ENCODE results near the gene SMARCAD1. TPM values are rescaled to one million over a fixed set of nuclear protein-coding genes. Genes with fewer than 3 reads are reported as not detected.
"Not testable (repeated sequence)": the region's sequence is repeated elsewhere in the genome, so short reads cannot be mapped to it uniquely, and the experiment has no call there.

Gene SMARCAD1
- total and polyA plus RNA-seq, 8 donors: 4.9 to 53.2 (median 12.7) TPM

- Histone ChIP-seq H3K9me3 (no peaks in the 10 kb centered on the region), H3K27ac (no peak overlapping the region), H3K4me1 (peaks cover 0 to 18% (median 6%) of the 10 kb centered on the region in 4 donors), H3K36me3 (no peaks in the 10 kb centered on the region), H3K27me3 (no peaks in the 10 kb centered on the region), H3K4me3 (no peak overlapping the region)
- intact Hi-C loops (cut with DNase I; ENCODE audit: low total_unique reads): no loop called here
- no peak for DNase-seq
- no peak for TF ChIP-seq POLR2AphosphoS5 (IDR thresholded peaks at IDR 0.05)
- TF ChIP-seq POLR2A (IDR thresholded peaks at IDR 0.05): no peak
- no peak for TF ChIP-seq CTCF (IDR thresholded peaks at IDR 0.05)
- TF ChIP-seq EP300 (IDR thresholded peaks at IDR 0.05): no peak
- WGBS, 5 donors: 64 to 77% (median 67%) methylated on average over 3 of the region's 3 CpGs
These were observed 99.0 kb downstream of the SMARCAD1 start for GRCh38 chr4:94306713-94307112.

- Histone ChIP-seq H3K4me3 (no peak overlapping the region), H3K4me1 (peaks cover 0 to 18% (median 6%) of the 10 kb centered on the region in 4 donors), H3K36me3 (no peaks in the 10 kb centered on the region), H3K27me3 (no peaks in the 10 kb centered on the region), H3K27ac (no peak overlapping the region), H3K9me3 (no peaks in the 10 kb centered on the region)
- 85 to 95% (median 93%) methylated on average over 4 of the region's 4 CpGs for WGBS, 5 donors
- DNase-seq: no peak
- TF ChIP-seq CTCF (IDR thresholded peaks at IDR 0.05): no peak
- TF ChIP-seq POLR2A (IDR thresholded peaks at IDR 0.05): no peak
- no peak for TF ChIP-seq POLR2AphosphoS5 (IDR thresholded peaks at IDR 0.05)
- TF ChIP-seq EP300 (IDR thresholded peaks at IDR 0.05): no peak
- intact Hi-C loops (cut with DNase I; ENCODE audit: low total_unique reads): no loop called here
These were observed 99.7 kb downstream of the SMARCAD1 start for GRCh38 chr4:94307231-94307871.

GRCh38 chr4:94319927-94320326 lies 112.3 kb downstream of the SMARCAD1 start:
- DNase-seq; H3K36me3 ChIP-seq; intact Hi-C loops (cut with DNase I; ENCODE audit: low total_unique reads): not testable (repeated sequence)

GRCh38 chr4:94325835-94326234 lies 118.2 kb downstream of the SMARCAD1 start:
- 92 to 100% (median 93%) methylated on average over 1 of the region's 1 CpG for WGBS, 5 donors
- TF ChIP-seq POLR2AphosphoS5 (IDR thresholded peaks at IDR 0.05) (no peak), POLR2A (IDR thresholded peaks at IDR 0.05) (no peak), CTCF (IDR thresholded peaks at IDR 0.05) (no peak), EP300 (IDR thresholded peaks at IDR 0.05) (no peak)
- no peak for DNase-seq
- peaks cover 7 to 40% (median 28%) of the 10 kb centered on the region in 4 donors for H3K9me3 ChIP-seq
- H3K4me3 ChIP-seq: no peak overlapping the region
- no peaks in the 10 kb centered on the region for H3K4me1 ChIP-seq
- no peak overlapping the region for H3K27ac ChIP-seq
- no peaks in the 10 kb centered on the region for H3K36me3 ChIP-seq
- H3K27me3 ChIP-seq: no peaks in the 10 kb centered on the region
- intact Hi-C loops (cut with DNase I; ENCODE audit: low total_unique reads): no loop called here

More at GRCh38 chr4:94319927-94320326, 112.3 kb downstream of the SMARCAD1 start:
- H3K9me3 ChIP-seq: peaks cover 0 to 12% (median 10%) of the 10 kb centered on the region in 4 donors
- not testable (repeated sequence) for H3K27ac ChIP-seq, H3K27me3 ChIP-seq, H3K4me1 ChIP-seq, H3K4me3 ChIP-seq

- no peak for DNase-seq
- H3K9me3 ChIP-seq: peaks cover 7 to 30% (median 23%) of the 10 kb centered on the region in 4 donors
- 31 to 65% (median 57%) methylated on average over 1 of the region's 1 CpG for WGBS, 5 donors
- H3K36me3 ChIP-seq: no peaks in the 10 kb centered on the region
- H3K27me3 ChIP-seq: no peaks in the 10 kb centered on the region
- H3K27ac ChIP-seq: no peak overlapping the region
- TF ChIP-seq POLR2A (IDR thresholded peaks at IDR 0.05) (no peak), POLR2AphosphoS5 (IDR thresholded peaks at IDR 0.05) (no peak), CTCF (IDR thresholded peaks at IDR 0.05) (no peak), EP300 (IDR thresholded peaks at IDR 0.05) (no peak)
- no peak overlapping the region for H3K4me3 ChIP-seq
- intact Hi-C loops (cut with DNase I; ENCODE audit: low total_unique reads): no loop called here
- no peaks in the 10 kb centered on the region for H3K4me1 ChIP-seq
These were observed 122.3 kb downstream of the SMARCAD1 start for GRCh38 chr4:94329933-94330332.

All from stomach (tissue), 9 donors.